ENCODE results near the gene EIF3CL. TPM values are rescaled to one million over a fixed set of nuclear protein-coding genes. Genes with fewer than 3 reads are reported as not detected.
"Not testable (repeated sequence)": the region's sequence is repeated elsewhere in the genome, so short reads cannot be mapped to it uniquely, and the experiment has no call there.

Gene EIF3CL
- 10 to 100 TPM; 58.1 to 69.0 TPM for total RNA-seq

- DNase-seq; H3K4me1 Mint-ChIP-seq; CTCF ChIA-PET; H3K27me3 Mint-ChIP-seq; H3K4me3 Mint-ChIP-seq; H3K36me3 Mint-ChIP-seq; H3K27ac Mint-ChIP-seq; H3K9me3 Mint-ChIP-seq (ENCODE audit: low read depth): not testable (repeated sequence)
- peak; percentile 98 for ATAC-seq
Observed at GRCh38 chr16:28403220-28404072, at the start of gene EIF3CL. Gene EIF3CL (minus strand): TSS chr16:28403841. CDS start chr16:28403618, 223 bp downstream.

GRCh38 chr16:28447081-28447480, 43.4 kb upstream of the EIF3CL start:
- H3K27ac Mint-ChIP-seq; H3K27me3 Mint-ChIP-seq; H3K4me1 Mint-ChIP-seq; H3K9me3 Mint-ChIP-seq (ENCODE audit: low read depth); CTCF ChIA-PET; ATAC-seq; DNase-seq; H3K36me3 Mint-ChIP-seq; H3K4me3 Mint-ChIP-seq: not testable (repeated sequence)

GRCh38 chr16:28446388-28446787, 42.7 kb upstream of the EIF3CL start:
- H3K4me1 Mint-ChIP-seq; H3K27me3 Mint-ChIP-seq; H3K4me3 Mint-ChIP-seq; H3K36me3 Mint-ChIP-seq; ATAC-seq; CTCF ChIA-PET; H3K27ac Mint-ChIP-seq; DNase-seq; H3K9me3 Mint-ChIP-seq (ENCODE audit: low read depth): not testable (repeated sequence)

GRCh38 chr16:28443943-28444342, 40.3 kb upstream of the EIF3CL start:
- H3K27me3 Mint-ChIP-seq; H3K9me3 Mint-ChIP-seq (ENCODE audit: low read depth); CTCF ChIA-PET; H3K4me1 Mint-ChIP-seq; H3K4me3 Mint-ChIP-seq; DNase-seq; H3K27ac Mint-ChIP-seq; ATAC-seq; H3K36me3 Mint-ChIP-seq: not testable (repeated sequence)

GRCh38 chr16:28438899-28439298, 35.3 kb upstream of the EIF3CL start:
- H3K36me3 Mint-ChIP-seq; H3K4me3 Mint-ChIP-seq; H3K9me3 Mint-ChIP-seq (ENCODE audit: low read depth); ATAC-seq; H3K27me3 Mint-ChIP-seq; H3K27ac Mint-ChIP-seq; DNase-seq; H3K4me1 Mint-ChIP-seq; CTCF ChIA-PET: not testable (repeated sequence)

GRCh38 chr16:28435340-28435739, 31.7 kb upstream of the EIF3CL start:
- DNase-seq; ATAC-seq; H3K27me3 Mint-ChIP-seq; H3K9me3 Mint-ChIP-seq (ENCODE audit: low read depth); H3K4me1 Mint-ChIP-seq; CTCF ChIA-PET; H3K4me3 Mint-ChIP-seq; H3K36me3 Mint-ChIP-seq; H3K27ac Mint-ChIP-seq: not testable (repeated sequence)

DNA sequence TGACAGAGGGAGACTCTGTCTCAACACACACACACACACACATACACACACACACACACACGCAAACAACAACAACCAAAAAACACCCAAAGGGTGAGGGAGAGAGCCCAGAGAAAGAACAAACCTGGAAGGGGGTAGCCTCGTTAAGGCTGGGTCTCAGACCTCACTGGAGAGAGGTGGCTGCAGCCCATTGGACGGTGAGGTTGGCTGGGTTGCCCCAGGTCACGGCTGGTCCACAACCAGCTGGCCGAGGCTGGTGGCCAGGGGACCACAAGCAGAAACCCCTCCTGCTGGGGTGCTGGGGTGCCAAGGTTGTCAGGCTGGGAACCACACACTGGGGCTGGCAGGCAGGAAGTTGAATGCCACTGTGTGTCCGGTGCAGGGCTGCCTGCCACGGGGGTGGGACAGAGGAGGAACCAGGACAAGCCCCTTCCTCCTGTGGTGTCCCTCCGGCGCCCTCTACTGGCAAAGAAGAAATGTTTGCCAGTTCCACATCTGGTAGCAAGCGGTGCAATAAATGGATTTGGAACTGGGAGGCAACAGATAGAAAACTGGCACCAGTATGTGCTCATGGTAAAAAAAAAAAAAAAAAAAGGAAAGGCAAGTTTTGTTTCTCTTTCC, 22.5 kb upstream of the EIF3CL start:
- H3K36me3 Mint-ChIP-seq; H3K27ac Mint-ChIP-seq; H3K4me3 Mint-ChIP-seq; H3K9me3 Mint-ChIP-seq (ENCODE audit: low read depth); H3K27me3 Mint-ChIP-seq; DNase-seq; H3K4me1 Mint-ChIP-seq; CTCF ChIA-PET: not testable (repeated sequence)
- ATAC-seq = peak; percentile 98

- ATAC-seq; H3K4me3 Mint-ChIP-seq; H3K36me3 Mint-ChIP-seq; H3K27ac Mint-ChIP-seq; CTCF ChIA-PET; H3K4me1 Mint-ChIP-seq; DNase-seq; H3K9me3 Mint-ChIP-seq (ENCODE audit: low read depth); H3K27me3 Mint-ChIP-seq: not testable (repeated sequence)
Observed at GRCh38 chr16:28421071-28421750, 17.6 kb upstream of the EIF3CL start.

DNA sequence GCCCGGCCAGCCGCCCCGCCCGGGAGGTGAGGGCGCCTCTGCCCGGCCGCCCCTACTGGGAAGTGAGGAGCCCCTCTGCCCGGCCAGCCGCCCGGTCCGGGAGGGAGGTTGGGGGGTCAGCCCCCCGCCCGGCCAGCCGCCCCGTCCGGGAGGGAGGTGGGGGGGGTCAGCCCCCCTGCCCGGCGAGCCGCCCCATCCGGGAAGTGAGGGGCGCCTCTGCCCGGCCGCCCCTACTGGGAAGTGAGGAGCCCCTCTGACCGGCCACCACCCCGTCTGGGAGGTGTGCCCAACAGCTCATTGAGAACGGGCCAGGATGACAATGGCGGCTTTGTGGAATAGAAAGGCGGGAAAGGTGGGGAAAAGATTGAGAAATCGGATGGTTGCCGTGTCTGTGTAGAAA, 13.4 kb upstream of the EIF3CL start:
- DNase-seq; H3K27me3 Mint-ChIP-seq; H3K4me1 Mint-ChIP-seq; H3K36me3 Mint-ChIP-seq; CTCF ChIA-PET; H3K27ac Mint-ChIP-seq; ATAC-seq; H3K4me3 Mint-ChIP-seq; H3K9me3 Mint-ChIP-seq (ENCODE audit: low read depth): not testable (repeated sequence)

DNA sequence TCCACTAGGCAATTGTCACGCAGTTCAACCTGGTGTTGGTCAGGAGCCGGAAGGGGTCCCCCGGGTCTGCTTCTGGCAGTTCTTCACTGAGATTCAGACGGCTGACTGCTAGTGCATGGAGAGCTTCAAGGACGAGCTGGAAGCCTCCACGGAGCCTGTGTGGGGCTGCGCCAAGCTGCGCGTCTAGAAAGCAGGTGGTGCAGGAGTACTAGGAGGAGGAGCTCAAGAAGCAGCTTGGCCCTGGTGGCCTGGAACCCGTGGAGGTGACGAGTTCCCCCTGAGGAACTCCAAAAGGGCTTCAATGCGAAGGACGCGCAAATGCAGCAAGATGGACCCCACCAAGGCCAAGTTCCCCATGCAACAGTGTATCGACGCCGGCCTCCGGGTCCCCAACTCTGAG, 10.9 kb upstream of the EIF3CL start:
- H3K9me3 Mint-ChIP-seq (ENCODE audit: low read depth); ATAC-seq; CTCF ChIA-PET; H3K4me3 Mint-ChIP-seq; H3K27ac Mint-ChIP-seq; H3K4me1 Mint-ChIP-seq; H3K27me3 Mint-ChIP-seq; H3K36me3 Mint-ChIP-seq: not testable (repeated sequence)
- DNase-seq = peak; percentile 33

DNA sequence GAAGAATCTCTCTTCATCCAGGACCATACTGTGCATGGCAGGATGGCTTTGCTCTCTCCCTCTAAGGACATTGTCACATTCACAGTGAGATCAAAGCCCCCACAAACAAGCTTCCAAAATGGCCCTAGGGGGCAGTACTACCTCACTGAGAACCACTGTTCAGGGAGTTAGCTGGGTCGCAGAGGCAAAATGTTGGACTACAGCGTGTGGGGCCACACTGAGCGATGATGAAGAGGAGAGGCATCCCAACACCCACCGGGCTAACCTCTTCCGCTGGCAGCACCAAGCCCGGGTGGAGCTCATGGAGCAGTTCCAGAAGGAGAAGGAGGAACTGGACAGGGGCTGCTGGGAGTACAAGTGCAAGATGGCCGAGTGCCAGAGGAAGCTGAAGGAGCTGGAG, 9.9 kb upstream of the EIF3CL start:
- DNase-seq; ATAC-seq; H3K9me3 Mint-ChIP-seq (ENCODE audit: low read depth); H3K27ac Mint-ChIP-seq; H3K4me1 Mint-ChIP-seq; H3K36me3 Mint-ChIP-seq; H3K4me3 Mint-ChIP-seq; H3K27me3 Mint-ChIP-seq; CTCF ChIA-PET: not testable (repeated sequence)

- ATAC-seq; H3K4me1 Mint-ChIP-seq; H3K9me3 Mint-ChIP-seq (ENCODE audit: low read depth); CTCF ChIA-PET; H3K27me3 Mint-ChIP-seq; H3K36me3 Mint-ChIP-seq; H3K4me3 Mint-ChIP-seq; DNase-seq; H3K27ac Mint-ChIP-seq: not testable (repeated sequence)
Observed at GRCh38 chr16:28392054-28392453, 11.6 kb downstream of the EIF3CL start.

- H3K4me1 Mint-ChIP-seq; H3K9me3 Mint-ChIP-seq (ENCODE audit: low read depth); H3K27ac Mint-ChIP-seq; H3K36me3 Mint-ChIP-seq; DNase-seq; H3K4me3 Mint-ChIP-seq; ATAC-seq; CTCF ChIA-PET; H3K27me3 Mint-ChIP-seq: not testable (repeated sequence)
Observed at GRCh38 chr16:28382177-28382867, 21.3 kb downstream of the EIF3CL start.
